ENCODE data around the gene ALOX5.
"Not testable (repeated sequence)": the region's sequence is repeated elsewhere in the genome, so short reads cannot be mapped to it uniquely, and the experiment has no call there.

Gene ALOX5

GRCh38 chr10:45404770-45405120 is 30.7 kb downstream of the ALOX5 start:
- no peak for DNase-seq (ENCODE audit: low read depth, low spot score)

GRCh38 chr10:45407542-45407941 is 33.5 kb downstream of the ALOX5 start:
- no peak for DNase-seq (ENCODE audit: low read depth, low spot score)

GRCh38 chr10:45408421-45409319 is 34.7 kb downstream of the ALOX5 start:
- DNase-seq (ENCODE audit: low read depth, low spot score): no peak

GRCh38 chr10:45409347-45409746 is 35.3 kb downstream of the ALOX5 start:
- not testable (repeated sequence) for DNase-seq (ENCODE audit: low read depth, low spot score)

- DNase-seq (ENCODE audit: low read depth, low spot score): no peak
Observed at GRCh38 chr10:45409782-45410181, 35.8 kb downstream of the ALOX5 start.

GRCh38 chr10:45410489-45410806 is 36.4 kb downstream of the ALOX5 start:
- DNase-seq (ENCODE audit: low read depth, low spot score): no peak

GRCh38 chr10:45410807-45411606 is 37.0 kb downstream of the ALOX5 start:
- no peak for DNase-seq (ENCODE audit: low read depth, low spot score)

GRCh38 chr10:45411607-45411940 is 37.6 kb downstream of the ALOX5 start:
- no peak for DNase-seq (ENCODE audit: low read depth, low spot score)

GRCh38 chr10:45415062-45415461 is 41.0 kb downstream of the ALOX5 start:
- DNase-seq (ENCODE audit: low read depth, low spot score): not testable (repeated sequence)

GRCh38 chr10:45416603-45417002 is 42.6 kb downstream of the ALOX5 start:
- no peak for DNase-seq (ENCODE audit: low read depth, low spot score)

GRCh38 chr10:45417746-45418145 is 43.7 kb downstream of the ALOX5 start:
- no peak for DNase-seq (ENCODE audit: low read depth, low spot score)

- no peak for DNase-seq (ENCODE audit: low read depth, low spot score)
Observed at GRCh38 chr10:45418417-45418848, 44.4 kb downstream of the ALOX5 start.

- no peak for DNase-seq (ENCODE audit: low read depth, low spot score)
Observed at GRCh38 chr10:45418849-45419675, 45.0 kb downstream of the ALOX5 start.

GRCh38 chr10:45419676-45420025 is 45.6 kb downstream of the ALOX5 start:
- no peak for DNase-seq (ENCODE audit: low read depth, low spot score)

- no peak for DNase-seq (ENCODE audit: low read depth, low spot score)
Observed at GRCh38 chr10:45420453-45421192, 46.6 kb downstream of the ALOX5 start.

GRCh38 chr10:45421221-45422097 is 47.4 kb downstream of the ALOX5 start:
- no peak for DNase-seq (ENCODE audit: low read depth, low spot score)

- DNase-seq (ENCODE audit: low read depth, low spot score): no peak
Observed at GRCh38 chr10:45422207-45422865, 48.3 kb downstream of the ALOX5 start.

- DNase-seq (ENCODE audit: low read depth, low spot score): no peak
Observed at GRCh38 chr10:45422866-45423659, 49.0 kb downstream of the ALOX5 start.

GRCh38 chr10:45423976-45424499 is 50.0 kb downstream of the ALOX5 start:
- no peak for DNase-seq (ENCODE audit: low read depth, low spot score)

Measured in iPS DF 19.7 (cell line).